ENCODE results near the gene LYSET. TPM values are rescaled to one million over a fixed set of nuclear protein-coding genes. Genes with fewer than 3 reads are reported as not detected.
"Not testable (repeated sequence)": the region's sequence is repeated elsewhere in the genome, so short reads cannot be mapped to it uniquely, and the experiment has no call there.

Gene LYSET
- total RNA-seq, 1 experiment from 2014 or later, result 14.3 TPM

DNA sequence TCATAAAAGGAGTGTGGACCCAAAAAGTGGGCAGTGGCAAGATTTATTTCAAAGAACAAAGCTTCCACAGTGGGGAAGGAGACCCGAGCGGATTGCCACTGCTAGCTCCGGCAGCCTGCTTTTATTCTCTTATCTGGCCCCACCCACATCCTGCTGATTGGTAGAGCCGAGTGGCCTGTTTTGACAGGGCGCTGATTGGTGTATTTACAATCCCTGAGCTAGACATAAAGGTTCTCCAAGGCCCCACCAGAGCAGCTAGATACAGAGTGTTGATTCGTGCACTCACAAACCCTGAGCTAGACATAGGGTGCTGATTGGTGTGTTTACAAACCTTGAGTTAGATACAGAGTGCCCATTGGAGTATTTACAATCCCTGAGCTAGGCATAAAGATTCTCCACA lies 15.5 kb upstream of the LYSET start:
- H3F3A ChIP-seq (ENCODE audit: insufficient read depth, low read depth), result peaks cover 18% of the 10 kb centered on the region
- H3K4me3 ChIP-seq; H3K9me3 ChIP-seq (ENCODE audit: insufficient read depth, low read depth); H3K27me3 ChIP-seq (ENCODE audit: insufficient read depth, low read depth); H2AFZ ChIP-seq; intact Hi-C loops (cut with micrococcal nuclease; ENCODE audit: unreplicated experiment); H4K20me1 ChIP-seq (ENCODE audit: insufficient read depth); POLR2A ChIA-PET (ENCODE audit: unreplicated experiment); CTCF ChIA-PET; H3K9me2 ChIP-seq (ENCODE audit: insufficient read depth); H3K79me2 ChIP-seq (ENCODE audit: low read depth); H3K27ac ChIP-seq; BruUV-seq (replicated peaks); H3K36me3 ChIP-seq (ENCODE audit: low read depth); H3K4me1 ChIP-seq (replicated peaks; ENCODE audit: insufficient read depth); DNase-seq; H3K4me2 ChIP-seq: not testable (repeated sequence)

DNA sequence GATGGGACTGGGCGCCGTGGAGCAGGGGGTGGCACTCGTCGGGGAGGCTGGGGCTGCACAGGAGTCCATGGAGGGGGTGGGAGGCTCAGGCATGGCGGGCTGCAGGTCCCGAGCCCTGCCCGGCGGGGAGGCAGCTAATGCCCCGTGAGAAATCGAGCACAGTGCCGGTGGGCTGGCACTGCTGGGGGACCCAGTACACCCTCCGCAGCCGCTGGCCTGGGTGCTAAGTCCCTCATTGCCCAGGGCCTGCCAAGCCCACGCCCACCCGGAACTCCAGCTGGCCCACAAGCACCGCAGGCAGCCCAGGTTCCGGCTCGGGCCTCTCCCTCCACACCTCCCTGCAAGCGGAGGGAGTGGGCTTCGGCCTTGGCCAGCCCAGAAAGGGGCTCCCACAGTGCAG lies 15.0 kb upstream of the LYSET start:
- CTCF ChIA-PET; intact Hi-C loops (cut with micrococcal nuclease; ENCODE audit: unreplicated experiment); POLR2A ChIA-PET (ENCODE audit: unreplicated experiment); H3K27ac ChIP-seq; H3K9me3 ChIP-seq (ENCODE audit: insufficient read depth, low read depth); H3K36me3 ChIP-seq (ENCODE audit: low read depth); H3K4me3 ChIP-seq; H3K79me2 ChIP-seq (ENCODE audit: low read depth); H3K9me2 ChIP-seq (ENCODE audit: insufficient read depth); DNase-seq; BruUV-seq (replicated peaks); H2AFZ ChIP-seq; H4K20me1 ChIP-seq (ENCODE audit: insufficient read depth); H3K4me2 ChIP-seq; H3K4me1 ChIP-seq (replicated peaks; ENCODE audit: insufficient read depth); H3K27me3 ChIP-seq (ENCODE audit: insufficient read depth, low read depth): not testable (repeated sequence)
- H3F3A ChIP-seq (ENCODE audit: insufficient read depth, low read depth), result peaks cover 18% of the 10 kb centered on the region

DNA sequence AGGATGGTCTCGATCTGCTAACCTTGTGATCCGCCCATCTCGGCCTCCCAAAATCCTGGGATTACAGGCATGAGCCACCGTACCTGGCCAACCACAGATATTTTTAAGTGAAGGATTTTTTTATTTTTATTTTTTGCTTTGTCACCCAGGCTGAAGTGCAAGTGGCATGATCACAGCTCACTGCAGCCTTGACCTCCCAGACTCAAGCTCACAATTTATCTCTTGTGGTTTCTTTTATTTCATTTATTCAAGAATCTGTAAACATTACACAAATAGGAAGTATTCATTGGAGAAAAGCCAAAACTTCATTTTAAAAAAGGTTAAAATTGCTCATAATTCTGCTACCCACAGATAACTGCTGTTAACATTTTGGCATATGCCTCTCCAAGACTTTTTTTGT lies 13.7 kb upstream of the LYSET start:
- Histone ChIP-seq H3K4me1 (replicated peaks; ENCODE audit: insufficient read depth) (no peaks in the 10 kb centered on the region), H2AFZ (no peak overlapping the region), H3F3A (ENCODE audit: insufficient read depth, low read depth) (peaks cover 18% of the 10 kb centered on the region), H3K36me3 (ENCODE audit: low read depth) (no peaks in the 10 kb centered on the region), H3K9me2 (ENCODE audit: insufficient read depth) (no peaks in the 10 kb centered on the region), H4K20me1 (ENCODE audit: insufficient read depth) (no peaks in the 10 kb centered on the region), H3K9me3 (ENCODE audit: insufficient read depth, low read depth) (no peaks in the 10 kb centered on the region), H3K4me3 (no peak overlapping the region), H3K79me2 (ENCODE audit: low read depth) (no peaks in the 10 kb centered on the region), H3K27ac (peak overlapping the region; percentile 43; the same call in 1 of the 2 replicates), H3K27me3 (ENCODE audit: insufficient read depth, low read depth) (no peaks in the 10 kb centered on the region), H3K4me2 (peak overlapping the region; percentile 33; the same call in 1 of the 2 replicates)
- intact Hi-C loops (cut with micrococcal nuclease; ENCODE audit: unreplicated experiment), result no loop called here
- peak in 1 of 2 experiments; percentile 78 for DNase-seq
- POLR2A ChIA-PET (ENCODE audit: unreplicated experiment), result no interaction called here
- TF ChIP-seq EZH2 (IDR thresholded peaks at IDR 0.05; ENCODE audit: low read depth), result no peak
- TF ChIP-seq, protein P1, sequence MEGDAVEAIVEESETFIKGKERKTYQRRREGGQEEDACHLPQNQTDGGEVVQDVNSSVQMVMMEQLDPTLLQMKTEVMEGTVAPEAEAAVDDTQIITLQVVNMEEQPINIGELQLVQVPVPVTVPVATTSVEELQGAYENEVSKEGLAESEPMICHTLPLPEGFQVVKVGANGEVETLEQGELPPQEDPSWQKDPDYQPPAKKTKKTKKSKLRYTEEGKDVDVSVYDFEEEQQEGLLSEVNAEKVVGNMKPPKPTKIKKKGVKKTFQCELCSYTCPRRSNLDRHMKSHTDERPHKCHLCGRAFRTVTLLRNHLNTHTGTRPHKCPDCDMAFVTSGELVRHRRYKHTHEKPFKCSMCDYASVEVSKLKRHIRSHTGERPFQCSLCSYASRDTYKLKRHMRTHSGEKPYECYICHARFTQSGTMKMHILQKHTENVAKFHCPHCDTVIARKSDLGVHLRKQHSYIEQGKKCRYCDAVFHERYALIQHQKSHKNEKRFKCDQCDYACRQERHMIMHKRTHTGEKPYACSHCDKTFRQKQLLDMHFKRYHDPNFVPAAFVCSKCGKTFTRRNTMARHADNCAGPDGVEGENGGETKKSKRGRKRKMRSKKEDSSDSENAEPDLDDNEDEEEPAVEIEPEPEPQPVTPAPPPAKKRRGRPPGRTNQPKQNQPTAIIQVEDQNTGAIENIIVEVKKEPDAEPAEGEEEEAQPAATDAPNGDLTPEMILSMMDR (conservative IDR thresholded peaks at IDR 0.05), result no peak
- BruUV-seq (replicated peaks), result no TSS peak
- CTCF ChIA-PET, result interaction anchor here (0.6 kb wide), 1 partner anchor 29 kb away, joined by 3 read pairs; no protein-coding TSS in a partner anchor

DNA sequence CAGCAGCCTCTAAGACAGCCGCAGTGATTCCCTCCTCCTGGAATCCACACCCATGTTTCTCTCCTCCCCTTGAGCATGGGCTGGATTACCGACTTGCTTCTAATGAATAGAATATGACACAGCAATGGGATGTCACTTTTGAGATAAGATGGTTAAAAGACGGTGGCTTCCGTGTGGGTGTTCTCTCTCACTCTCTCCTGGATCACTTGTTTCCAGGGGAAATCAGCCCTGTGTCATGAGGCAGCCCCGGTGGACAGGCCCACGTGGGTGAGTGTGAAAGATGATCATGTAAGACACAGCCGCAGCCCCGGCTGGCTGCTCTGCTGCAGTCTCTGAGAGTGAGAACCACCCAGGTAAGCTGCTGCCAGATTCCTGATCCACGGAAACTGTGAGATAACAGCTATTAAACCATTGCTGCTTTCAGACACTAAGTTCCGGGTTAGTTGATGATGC lies 11.1 kb upstream of the LYSET start:
- POLR2A ChIA-PET (ENCODE audit: unreplicated experiment), result no interaction called here

DNA sequence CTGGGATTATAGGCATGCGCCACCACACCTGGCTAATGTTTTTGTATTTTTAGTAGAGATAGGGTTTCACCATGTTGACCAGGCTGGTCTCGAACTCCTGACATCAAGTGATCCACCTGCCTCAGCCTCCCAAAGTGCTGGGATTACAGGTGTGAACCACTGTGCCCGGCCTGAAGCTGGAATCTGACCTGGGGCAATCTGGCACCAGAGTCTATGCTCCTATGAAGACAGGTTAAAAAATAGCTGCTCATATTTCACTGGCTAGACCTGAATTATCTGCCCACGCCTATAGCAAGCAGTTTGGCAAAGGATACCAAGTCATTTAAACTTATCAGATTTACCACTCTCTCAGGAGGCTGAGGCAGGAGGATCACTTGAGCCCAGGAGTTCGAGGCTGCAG lies 10.4 kb upstream of the LYSET start:
- H3K27me3 ChIP-seq (ENCODE audit: insufficient read depth, low read depth); H4K20me1 ChIP-seq (ENCODE audit: insufficient read depth); H3K4me1 ChIP-seq (replicated peaks; ENCODE audit: insufficient read depth); H3K9me3 ChIP-seq (ENCODE audit: insufficient read depth, low read depth); H3K36me3 ChIP-seq (ENCODE audit: low read depth); intact Hi-C loops (cut with micrococcal nuclease; ENCODE audit: unreplicated experiment); H3K4me2 ChIP-seq; H3K4me3 ChIP-seq; H2AFZ ChIP-seq; H3K27ac ChIP-seq; CTCF ChIA-PET; H3K79me2 ChIP-seq (ENCODE audit: low read depth); H3K9me2 ChIP-seq (ENCODE audit: insufficient read depth); BruUV-seq (replicated peaks); POLR2A ChIA-PET (ENCODE audit: unreplicated experiment): not testable (repeated sequence)
- peak; percentile 22 to 77 for DNase-seq
- H3F3A ChIP-seq (ENCODE audit: insufficient read depth, low read depth), result peaks cover 18% of the 10 kb centered on the region

More for the DNA sequence above, 11.1 kb upstream of the LYSET start:
- Histone ChIP-seq H3F3A (ENCODE audit: insufficient read depth, low read depth) (peaks cover 18% of the 10 kb centered on the region), H3K4me3 (no peak overlapping the region), H3K4me2 (no peak overlapping the region), H3K4me1 (replicated peaks; ENCODE audit: insufficient read depth) (no peaks in the 10 kb centered on the region), H3K79me2 (ENCODE audit: low read depth) (no peaks in the 10 kb centered on the region), H3K9me3 (ENCODE audit: insufficient read depth, low read depth) (no peaks in the 10 kb centered on the region), H4K20me1 (ENCODE audit: insufficient read depth) (no peaks in the 10 kb centered on the region), H3K27ac (no peak overlapping the region), H3K36me3 (ENCODE audit: low read depth) (no peaks in the 10 kb centered on the region), H3K9me2 (ENCODE audit: insufficient read depth) (no peaks in the 10 kb centered on the region), H3K27me3 (ENCODE audit: insufficient read depth, low read depth) (no peaks in the 10 kb centered on the region), H2AFZ (no peak overlapping the region)
- CTCF ChIA-PET, result no interaction called here
- no TSS peak for BruUV-seq (replicated peaks)
- no peak for DNase-seq
- no peak for TF ChIP-seq EZH2 (IDR thresholded peaks at IDR 0.05; ENCODE audit: low read depth)
- TF ChIP-seq, protein P1 (conservative IDR thresholded peaks at IDR 0.05), result no peak
- intact Hi-C loops (cut with micrococcal nuclease; ENCODE audit: unreplicated experiment), result no loop called here

Data from PC-9 (cell line).